PC-3 (cell line): ENCODE data around the gene ELOVL2.

Experiments
- CTCF ChIP-seq: fragments of 300-600 bp; sonication (generic); conservative IDR thresholded peaks from 2 replicates; pipeline ENCODE4 v1.5.1; 2017; ENCODE audit warnings: antibody characterized with exemption, low read depth, mild to moderate bottlenecking, low read length
- EZH2phosphoT487 ChIP-seq: fragments of 300-600 bp; sonication (generic); IDR thresholded peaks from 2 replicates; pipeline ENCODE4 v1.6.1; 2018; ENCODE audit warnings: mild to moderate bottlenecking, antibody characterized with exemption, low read length, borderline replicate concordance

- TF ChIP-seq CTCF (peak; percentile 71), EZH2phosphoT487 (peak; percentile 17; the same call in 1 of the 2 replicates)
Observed at GRCh38 chr6:11043961-11044711, at the start of gene ELOVL2.
